GM19025 (cell line): ENCODE results near the gene KDM3B.
"Not testable (repeated sequence)": the region's sequence is repeated elsewhere in the genome, so short reads cannot be mapped to it uniquely, and the experiment has no call there.

Experiments
- ATAC-seq: cut with Tn5 transposase; IDR thresholded peaks from one replicate; pipeline ENCODE4 v1.9.1; 2021; ENCODE audit warnings: mild to moderate bottlenecking, low read depth, moderate library complexity; ENCODE audit not compliant: unreplicated experiment

The KDM3B gene

DNA sequence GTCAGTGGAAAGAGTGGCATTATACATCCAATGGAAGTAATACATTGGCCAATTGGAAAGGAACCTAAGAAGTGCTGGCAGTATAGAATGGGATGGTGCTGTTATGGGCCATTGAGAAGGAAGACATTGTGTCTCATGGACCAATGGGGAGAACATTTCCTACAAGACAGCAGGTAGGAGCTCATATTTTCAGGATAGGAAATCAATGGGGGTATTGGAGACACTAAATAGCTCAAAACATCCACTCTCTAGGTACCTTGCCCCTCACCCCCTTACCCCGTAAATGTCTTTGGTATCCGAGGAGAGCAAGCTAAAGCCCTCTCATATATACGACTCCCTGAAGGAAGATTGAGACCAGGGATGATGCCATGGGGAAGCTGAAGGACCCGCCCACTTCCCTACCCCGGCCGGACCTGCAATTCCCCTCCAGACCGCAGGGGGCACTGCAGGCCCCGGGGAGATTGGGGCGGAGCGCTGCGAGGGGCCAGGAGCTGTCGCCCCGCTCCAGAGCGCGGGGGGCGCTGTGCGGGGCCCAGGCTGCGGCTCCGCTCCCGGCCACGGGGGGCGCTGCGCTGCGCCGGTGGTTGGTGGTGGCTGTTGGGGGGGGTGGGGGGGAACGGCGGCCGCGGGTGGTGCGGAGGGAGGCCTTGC, at the start of gene KDM3B:
Gene KDM3B (plus strand): TSS at position 615 of the 651 bp plus-strand sequence. CDS start 111 bp downstream, outside the sequence.
- ATAC-seq, result peak; percentile 57

DNA sequence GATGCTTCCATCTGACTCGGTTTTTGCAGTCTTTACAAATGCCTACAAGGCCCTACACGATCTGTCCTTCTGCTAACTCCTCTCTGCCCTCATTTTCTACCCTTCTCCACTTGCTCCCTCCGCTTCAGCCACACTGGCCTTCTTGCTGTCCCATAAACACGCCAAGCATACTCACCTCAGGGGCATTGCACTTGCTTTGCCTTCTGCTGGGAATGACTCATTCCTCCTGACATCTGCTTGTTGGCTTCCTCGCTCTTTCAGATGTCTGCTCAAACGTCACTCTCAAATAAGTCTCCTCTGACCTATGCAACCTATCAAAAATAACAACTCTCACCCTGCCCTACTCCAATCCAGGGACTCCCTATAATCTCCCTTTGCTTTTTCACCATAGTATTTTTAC, 49.1 kb upstream of the KDM3B start:
- no peak for ATAC-seq

GRCh38 chr5:138305797-138306196, 46.7 kb upstream of the KDM3B start:
- ATAC-seq, result no peak

DNA sequence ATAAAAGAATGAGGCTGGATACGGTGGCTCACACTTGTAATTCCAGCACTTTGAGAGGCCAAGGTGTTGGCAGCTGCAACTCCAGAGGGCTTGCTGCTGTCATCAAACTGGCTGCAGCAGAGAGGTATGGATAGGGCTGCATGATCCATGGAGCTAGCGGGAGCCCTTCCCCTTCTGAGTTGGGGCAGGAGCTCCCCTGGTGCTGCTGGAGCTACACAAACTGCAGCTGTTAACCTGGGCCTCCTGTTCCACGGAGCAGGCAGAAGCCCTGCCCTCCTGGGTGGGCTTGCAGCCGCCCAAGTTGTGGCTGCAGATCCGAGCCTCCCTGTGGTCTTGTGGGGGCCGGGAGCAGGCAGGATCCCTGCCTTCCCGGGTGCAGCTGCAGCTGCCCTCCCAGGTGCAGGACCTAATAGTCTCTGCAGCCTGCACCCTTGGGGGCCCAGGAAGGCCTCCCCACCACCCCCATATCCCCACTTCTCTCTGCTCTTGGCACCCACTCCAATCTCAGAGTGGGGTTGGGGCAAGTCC, 36.7 kb upstream of the KDM3B start:
- ATAC-seq, result no peak

- no peak for ATAC-seq
Measured at GRCh38 chr5:138316355-138316754, 36.1 kb upstream of the KDM3B start.

- ATAC-seq, result not testable (repeated sequence)
Measured at GRCh38 chr5:138318211-138318610, 34.3 kb upstream of the KDM3B start.

- ATAC-seq, result no peak
Measured at GRCh38 chr5:138330813-138331448, 21.6 kb upstream of the KDM3B start.

DNA sequence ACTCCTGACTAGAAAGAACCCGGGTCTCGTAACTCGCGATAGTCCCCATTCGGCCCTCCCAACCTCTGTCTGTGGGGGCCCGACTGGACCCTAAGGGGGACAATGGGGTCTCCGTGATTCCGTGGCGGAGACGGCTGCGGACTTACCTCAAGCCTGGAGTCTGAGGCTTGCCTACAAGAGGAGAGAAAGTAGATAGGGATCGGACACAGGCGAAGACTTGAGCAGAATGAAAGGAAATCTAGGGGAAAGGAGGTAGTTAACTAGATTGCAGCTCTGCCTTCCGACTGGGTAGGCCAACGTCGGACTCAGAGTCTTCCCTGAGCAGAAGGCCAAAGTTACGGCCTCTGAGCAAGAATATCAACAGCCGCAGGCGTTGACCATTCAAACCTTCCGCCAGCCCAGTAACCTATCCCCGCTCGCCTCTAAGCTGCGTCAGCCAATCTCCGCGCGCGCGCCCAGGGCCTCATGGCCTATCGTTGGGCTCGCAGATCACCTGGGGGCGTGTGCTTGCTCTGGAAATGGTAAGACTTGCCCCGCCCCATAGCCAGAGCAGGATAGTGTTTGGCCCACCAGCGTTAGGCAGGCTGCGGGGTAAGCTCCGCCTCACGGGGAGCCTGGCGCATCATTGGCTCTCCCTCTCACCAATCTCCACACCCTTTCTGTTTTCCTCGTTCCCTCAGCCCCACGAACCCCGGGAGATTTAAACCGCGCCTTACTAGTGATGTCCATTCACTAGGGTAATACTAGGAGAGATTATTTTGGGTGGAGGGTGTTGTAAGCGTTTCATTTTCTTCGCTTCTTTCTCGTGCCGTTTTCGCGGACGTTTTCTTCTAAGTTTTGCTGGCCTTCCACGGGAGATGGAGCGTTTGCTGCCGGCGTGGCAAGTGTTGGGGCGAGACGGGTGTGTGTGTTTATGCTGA, 20.8 kb upstream of the KDM3B start, which contains the start of gene CDC25C:
Gene CDC25C (minus strand): TSS at position 356 of the 920 bp plus-strand sequence. CDS start 624 bp downstream, outside the sequence.
- peak; percentile 99 for ATAC-seq

- ATAC-seq, result no peak
Measured at GRCh38 chr5:138334867-138335447, 17.5 kb upstream of the KDM3B start.

GRCh38 chr5:138336952-138337684, 15.4 kb upstream of the KDM3B start:
- peak; percentile 7 for ATAC-seq

DNA sequence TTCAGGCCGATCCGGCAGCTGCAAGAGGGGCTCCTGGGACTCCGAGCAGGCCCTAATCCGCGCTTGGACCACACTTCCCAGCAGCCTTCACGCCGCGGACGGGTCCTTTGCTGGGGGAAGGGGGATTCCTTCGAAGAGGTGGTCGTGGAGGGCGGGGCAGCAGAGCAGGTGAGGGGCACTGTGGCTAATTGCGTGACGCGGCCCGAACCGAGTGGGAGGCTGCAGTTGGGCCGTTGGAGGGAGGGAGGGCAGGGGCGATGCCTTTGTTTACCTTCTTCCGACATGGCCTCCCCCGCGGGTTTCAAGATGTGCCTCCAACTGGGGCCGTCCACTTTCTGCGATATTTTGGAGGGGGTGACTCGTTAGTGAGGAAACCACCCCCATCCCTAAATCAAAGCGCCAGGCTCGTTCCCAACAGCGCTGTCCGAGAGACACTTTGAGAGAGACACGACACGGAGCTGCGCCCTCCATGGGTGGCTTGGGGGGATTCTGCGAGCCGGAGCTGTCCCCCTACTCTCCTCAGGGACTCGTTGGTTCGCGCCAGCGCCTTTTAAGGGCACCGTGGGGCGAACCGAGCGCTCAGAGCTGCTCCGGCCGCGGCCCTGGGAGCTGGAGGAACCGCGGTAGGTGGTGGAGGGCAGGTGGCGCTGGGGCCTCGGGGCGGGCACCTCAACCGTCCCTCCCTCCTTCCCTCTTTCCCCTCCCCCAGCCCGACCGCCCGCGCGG, 14.6 kb upstream of the KDM3B start, which contains the start of gene FAM53C:
Gene FAM53C (plus strand): TSS at position 582 of the 726 bp plus-strand sequence. CDS start 3,070 bp downstream, outside the sequence.
- peak; percentile 83 for ATAC-seq

DNA sequence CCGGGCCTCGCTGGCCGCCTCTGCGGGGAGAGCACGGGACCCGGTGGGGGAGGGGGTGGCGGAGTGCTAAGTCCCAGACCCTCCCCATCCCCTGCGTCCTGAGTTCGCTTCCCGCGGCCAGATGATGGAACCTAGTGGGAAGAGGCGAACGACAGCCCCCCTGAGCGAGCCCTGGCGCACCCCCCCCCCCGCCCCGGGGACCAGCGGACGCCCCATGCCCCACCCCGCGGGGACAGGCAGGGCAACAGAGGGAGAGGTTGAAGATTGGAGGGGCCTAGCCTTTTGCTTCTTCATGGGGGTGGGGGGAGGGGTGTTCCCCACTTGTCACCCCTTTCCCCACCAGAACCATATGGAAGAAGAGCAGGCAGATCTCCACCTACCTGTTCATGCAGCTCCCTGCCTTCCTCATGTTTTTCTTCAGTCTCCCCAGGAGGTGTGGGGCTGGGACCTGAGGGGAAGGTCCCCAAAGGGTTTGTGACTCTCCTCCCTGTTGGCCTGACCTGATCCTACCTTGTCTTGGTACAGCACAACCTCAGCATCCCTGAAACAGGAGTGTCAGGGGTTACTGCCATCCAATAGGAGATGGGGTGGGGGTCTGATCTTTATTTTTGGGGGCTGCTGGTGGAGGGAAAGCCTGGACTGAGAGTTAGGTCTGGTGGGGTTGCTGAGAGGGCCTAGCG, 13.9 kb upstream of the KDM3B start:
- no peak for ATAC-seq

GRCh38 chr5:138339091-138339456, 13.4 kb upstream of the KDM3B start:
- ATAC-seq, result no peak

DNA sequence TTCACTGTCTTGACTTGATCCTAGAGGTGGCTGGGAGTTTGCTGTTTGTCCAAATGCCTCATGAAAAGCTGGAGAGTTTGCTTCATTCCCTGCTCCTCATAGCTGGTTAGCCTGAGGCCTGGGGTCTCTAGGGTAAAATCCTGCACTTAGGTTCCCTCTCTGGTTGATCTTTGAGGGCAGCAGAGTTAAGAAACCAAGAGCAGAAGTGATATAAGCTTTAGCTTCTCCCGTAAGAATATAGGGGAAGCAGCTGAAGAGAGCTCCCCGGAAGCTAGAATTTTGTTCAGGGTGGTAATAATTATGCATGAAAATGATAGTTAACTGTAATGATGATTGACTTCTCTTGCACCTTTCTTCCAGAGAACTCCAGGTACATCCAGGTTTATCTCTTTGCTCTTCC, 13.0 kb upstream of the KDM3B start:
- no peak for ATAC-seq

- ATAC-seq, result no peak
Measured at GRCh38 chr5:138340008-138340407, 12.5 kb upstream of the KDM3B start.

DNA sequence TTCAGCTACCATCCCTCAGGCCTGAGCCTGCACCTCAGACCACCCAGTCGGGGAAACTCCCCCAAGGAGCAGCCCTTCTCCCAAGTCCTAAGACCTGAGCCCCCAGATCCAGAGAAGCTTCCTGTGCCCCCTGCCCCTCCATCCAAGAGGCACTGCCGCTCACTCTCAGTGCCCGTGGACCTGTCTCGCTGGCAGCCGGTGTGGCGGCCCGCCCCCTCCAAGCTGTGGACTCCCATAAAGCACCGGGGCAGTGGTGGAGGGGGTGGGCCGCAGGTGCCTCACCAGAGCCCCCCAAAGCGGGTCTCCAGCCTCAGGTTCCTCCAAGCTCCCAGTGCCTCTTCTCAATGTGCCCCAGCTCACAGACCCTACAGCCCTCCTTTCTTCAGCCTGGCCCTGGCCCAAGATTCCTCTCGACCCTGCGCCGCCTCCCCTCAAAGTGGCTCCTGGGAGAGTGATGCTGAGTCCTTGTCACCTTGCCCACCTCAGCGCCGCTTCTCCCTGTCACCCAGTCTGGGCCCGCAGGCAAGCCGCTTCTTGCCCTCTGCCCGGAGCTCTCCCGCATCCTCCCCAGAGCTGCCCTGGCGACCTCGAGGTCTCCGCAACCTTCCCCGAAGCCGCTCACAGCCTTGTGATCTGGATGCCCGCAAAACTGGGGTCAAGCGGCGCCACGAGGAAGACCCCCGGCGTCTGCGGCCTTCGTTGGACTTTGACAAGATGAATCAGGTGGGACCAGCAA, 7.4 kb upstream of the KDM3B start:
- ATAC-seq, result no peak

- no peak for ATAC-seq
Measured at GRCh38 chr5:138346889-138347288, 5.6 kb upstream of the KDM3B start.
